Measurements from ENCODE around the gene ZBTB7C. TPM values are rescaled to one million over a fixed set of nuclear protein-coding genes. Genes with fewer than 3 reads are reported as not detected.

The ZBTB7C gene
- total and polyA plus RNA-seq, 2 donors (not counting 1 experiment from before 2014, with no cell fraction given) = not detected

DNA sequence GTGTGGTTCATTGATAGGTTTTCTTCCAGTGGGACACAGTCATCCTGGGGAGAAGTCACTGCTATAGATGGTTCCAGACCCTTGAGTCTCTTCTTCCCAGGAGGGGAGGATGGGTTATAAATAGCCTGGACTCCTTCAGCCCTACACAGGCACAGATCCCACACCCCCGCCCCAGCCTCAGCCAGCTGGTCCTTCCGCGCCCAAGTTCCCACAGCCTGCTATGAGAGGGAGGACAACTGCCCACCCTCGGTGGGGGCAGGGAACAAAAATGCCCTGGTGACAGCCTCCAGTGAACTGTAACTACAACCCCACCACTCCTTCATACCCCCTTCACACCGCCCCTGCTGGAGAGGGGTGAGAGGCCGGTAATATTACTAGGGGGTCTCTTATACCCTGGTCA, 3.2 kb downstream of the ZBTB7C start:
- DNase-seq = no peak
- Histone ChIP-seq H3K4me1 (ENCODE audit: control insufficient read depth in 2 of 2, insufficient read depth in 2 of 2, low read length in 2 of 2) (peaks cover 12 to 13% of the 10 kb centered on the region in 2 donors), H3K36me3 (replicated peaks in 1 of 2; ENCODE audit: control extremely low read depth in 1 of 2, control insufficient read depth in 1 of 2, extremely low read depth in 1 of 2, insufficient read depth in 2 of 2, low read length in 1 of 2) (no peaks in the 10 kb centered on the region), H3K27me3 (replicated peaks in 1 of 4; ENCODE audit: control extremely low read depth in 1 of 4, control insufficient read depth in 3 of 4, insufficient read depth in 4 of 4, low read length in 3 of 4) (peaks cover 0 to 57% (median 23%) of the 10 kb centered on the region in 4 experiments), H2AFZ (ENCODE audit: insufficient read depth, low read depth, low read length, poor library complexity, severe bottlenecking) (no peak overlapping the region), H3K9me3 (ENCODE audit: control extremely low read depth in 1 of 3, control insufficient read depth in 2 of 3, insufficient read depth in 1 of 3, low read length in 2 of 3) (peaks cover 0 to 13% (median 0%) of the 10 kb centered on the region in 3 donors), H3K9ac (ENCODE audit: low read length) (no peak overlapping the region), H3K4me2 (replicated peaks; ENCODE audit: low read depth, low read length, poor library complexity, severe bottlenecking) (no peak overlapping the region), H3K4me3 (ENCODE audit: control extremely low read depth in 1 of 5, extremely low read depth in 1 of 5, insufficient read depth in 1 of 5, low read depth in 2 of 5, low read length in 4 of 5) (no peak overlapping the region), H3K79me2 (ENCODE audit: control insufficient read depth, insufficient read depth, low read length) (no peaks in the 10 kb centered on the region), H3K27ac (ENCODE audit: low read length in 2 of 2) (no peak overlapping the region), H4K20me1 (ENCODE audit: control insufficient read depth, insufficient read depth, low read length, poor library complexity, severe bottlenecking) (no peaks in the 10 kb centered on the region)
- peaks cover 13% of the 10 kb centered on the region for H3K4me1 Mint-ChIP-seq
- H3K27ac Mint-ChIP-seq = no peak overlapping the region
- no peaks in the 10 kb centered on the region for H3K9me3 Mint-ChIP-seq (ENCODE audit: insufficient read depth)
- intact Hi-C loops (cut with micrococcal nuclease) = no loop called here
- ChIA-PET POLR2A (no interaction called here), CTCF (no interaction called here)
- no peak for TF ChIP-seq EZH2 (IDR thresholded peaks at IDR 0.05; ENCODE audit: borderline replicate concordance, insufficient read depth, low read depth, low read length, poor library complexity, severe bottlenecking)
- TF ChIP-seq, protein P1, sequence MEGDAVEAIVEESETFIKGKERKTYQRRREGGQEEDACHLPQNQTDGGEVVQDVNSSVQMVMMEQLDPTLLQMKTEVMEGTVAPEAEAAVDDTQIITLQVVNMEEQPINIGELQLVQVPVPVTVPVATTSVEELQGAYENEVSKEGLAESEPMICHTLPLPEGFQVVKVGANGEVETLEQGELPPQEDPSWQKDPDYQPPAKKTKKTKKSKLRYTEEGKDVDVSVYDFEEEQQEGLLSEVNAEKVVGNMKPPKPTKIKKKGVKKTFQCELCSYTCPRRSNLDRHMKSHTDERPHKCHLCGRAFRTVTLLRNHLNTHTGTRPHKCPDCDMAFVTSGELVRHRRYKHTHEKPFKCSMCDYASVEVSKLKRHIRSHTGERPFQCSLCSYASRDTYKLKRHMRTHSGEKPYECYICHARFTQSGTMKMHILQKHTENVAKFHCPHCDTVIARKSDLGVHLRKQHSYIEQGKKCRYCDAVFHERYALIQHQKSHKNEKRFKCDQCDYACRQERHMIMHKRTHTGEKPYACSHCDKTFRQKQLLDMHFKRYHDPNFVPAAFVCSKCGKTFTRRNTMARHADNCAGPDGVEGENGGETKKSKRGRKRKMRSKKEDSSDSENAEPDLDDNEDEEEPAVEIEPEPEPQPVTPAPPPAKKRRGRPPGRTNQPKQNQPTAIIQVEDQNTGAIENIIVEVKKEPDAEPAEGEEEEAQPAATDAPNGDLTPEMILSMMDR (IDR thresholded peaks at IDR 0.05) = no peak
- ATAC-seq (ENCODE audit: low read depth) = no peak
- 87% methylated on average over 2 of the region's 6 CpGs for WGBS (ENCODE audit: insufficient coverage)
- peaks cover 66% of the 10 kb centered on the region for H3K27me3 Mint-ChIP-seq
- H3K4me3 Mint-ChIP-seq = no peak overlapping the region

DNA sequence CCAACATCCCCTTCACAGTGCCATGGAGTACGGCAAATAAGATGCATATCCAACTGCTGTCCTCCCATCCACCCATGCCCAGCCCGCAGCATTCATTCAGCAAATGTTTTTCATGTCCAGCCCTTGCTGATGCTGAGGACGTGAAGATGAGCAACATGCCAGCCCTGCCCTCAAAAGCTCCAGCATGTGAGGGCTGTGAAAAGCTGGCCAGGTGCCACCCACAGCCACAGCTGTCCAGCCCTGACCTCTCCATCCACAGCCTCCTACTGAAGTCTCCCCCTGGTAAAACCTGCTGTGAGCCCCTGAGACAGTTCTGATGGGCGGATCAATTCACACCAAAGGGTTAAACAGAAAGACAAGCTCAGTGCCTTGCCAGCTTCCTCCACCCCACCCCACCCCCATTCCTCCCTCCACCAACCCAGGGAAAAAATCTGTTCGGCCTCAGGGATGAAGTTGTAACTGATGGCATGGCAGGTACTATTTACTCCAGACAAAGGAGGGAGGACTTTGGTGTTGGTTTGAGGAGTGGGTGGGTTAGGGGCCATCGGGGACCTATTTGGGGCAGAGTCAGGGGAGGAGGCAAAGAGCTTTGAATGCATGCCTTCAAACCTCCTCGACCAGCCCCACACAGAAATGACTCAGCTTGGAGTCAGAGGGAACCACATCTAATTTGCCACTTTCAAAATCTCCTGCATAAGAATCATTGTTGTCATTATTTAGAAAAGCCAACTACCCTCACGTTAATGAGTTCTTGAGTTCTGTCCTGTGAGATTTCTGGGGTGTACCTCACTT, 4.3 kb downstream of the ZBTB7C start:
- TF ChIP-seq EZH2 (IDR thresholded peaks at IDR 0.05; ENCODE audit: borderline replicate concordance, insufficient read depth, low read depth, low read length, poor library complexity, severe bottlenecking) = no peak
- TF ChIP-seq, protein P1 (IDR thresholded peaks at IDR 0.05) = no peak
- DNase-seq (no peak), ATAC-seq (ENCODE audit: low read depth) (no peak)
- CTCF ChIA-PET = no interaction called here
- Histone ChIP-seq H3K27me3 (replicated peaks in 1 of 4; ENCODE audit: control extremely low read depth in 1 of 4, control insufficient read depth in 3 of 4, insufficient read depth in 4 of 4, low read length in 3 of 4) (peaks cover 0 to 46% (median 21%) of the 10 kb centered on the region in 4 experiments), H3K79me2 (ENCODE audit: control insufficient read depth, insufficient read depth, low read length) (no peaks in the 10 kb centered on the region), H3K9ac (ENCODE audit: low read length) (no peak overlapping the region), H3K4me2 (replicated peaks; ENCODE audit: low read depth, low read length, poor library complexity, severe bottlenecking) (no peak overlapping the region), H3K9me3 (ENCODE audit: control extremely low read depth in 1 of 3, control insufficient read depth in 2 of 3, insufficient read depth in 1 of 3, low read length in 2 of 3) (peaks cover 0 to 8% (median 0%) of the 10 kb centered on the region in 3 donors), H3K27ac (ENCODE audit: low read length in 2 of 2) (no peak overlapping the region), H3K36me3 (replicated peaks in 1 of 2; ENCODE audit: control extremely low read depth in 1 of 2, control insufficient read depth in 1 of 2, extremely low read depth in 1 of 2, insufficient read depth in 2 of 2, low read length in 1 of 2) (no peaks in the 10 kb centered on the region), H4K20me1 (ENCODE audit: control insufficient read depth, insufficient read depth, low read length, poor library complexity, severe bottlenecking) (no peaks in the 10 kb centered on the region), H3K4me3 (ENCODE audit: control extremely low read depth in 1 of 5, extremely low read depth in 1 of 5, insufficient read depth in 1 of 5, low read depth in 2 of 5, low read length in 4 of 5) (no peak overlapping the region), H3K4me1 (ENCODE audit: control insufficient read depth in 2 of 2, insufficient read depth in 2 of 2, low read length in 2 of 2) (peaks cover 7% of the 10 kb centered on the region in 2 donors), H2AFZ (ENCODE audit: insufficient read depth, low read depth, low read length, poor library complexity, severe bottlenecking) (no peak overlapping the region)
- H3K9me3 Mint-ChIP-seq (ENCODE audit: insufficient read depth) = no peaks in the 10 kb centered on the region
- POLR2A ChIA-PET = no interaction called here
- no peak overlapping the region for H3K4me3 Mint-ChIP-seq
- H3K4me1 Mint-ChIP-seq = peaks cover 9% of the 10 kb centered on the region
- no peak overlapping the region for H3K27ac Mint-ChIP-seq
- peaks cover 62% of the 10 kb centered on the region for H3K27me3 Mint-ChIP-seq
- WGBS (ENCODE audit: insufficient coverage) = 60% methylated on average over 4 of the region's 8 CpGs
- intact Hi-C loops (cut with micrococcal nuclease) = no loop called here

Measured in B cell (primary cell).